ENCODE measurements around the gene RTTN. TPM values are rescaled to one million over a fixed set of nuclear protein-coding genes. Genes with fewer than 3 reads are reported as not detected.

The RTTN gene
- total RNA-seq, 1 donor from 2014 or later = 10.8 TPM

GRCh38 chr18:69956057-69956456 lies 249.4 kb downstream of the RTTN start:
- no peak for TF ChIP-seq CTCF (IDR thresholded peaks at IDR 0.05)
- ATAC-seq (no peak), DNase-seq (no peak)
- no peaks in the 10 kb centered on the region for H3K36me3 ChIP-seq
- H3K4me1 ChIP-seq = peaks cover 10% of the 10 kb centered on the region
- intact Hi-C loops (cut with DNase I) = no loop called here
- H3K27ac ChIP-seq = no peak overlapping the region
- peak overlapping the region; percentile 19 for H3K4me3 ChIP-seq
- H3K27me3 ChIP-seq (ENCODE audit: low read depth) = no peaks in the 10 kb centered on the region
- no peaks in the 10 kb centered on the region for H3K9me3 ChIP-seq

- TF ChIP-seq CTCF (IDR thresholded peaks at IDR 0.05) = no peak
- no peak overlapping the region for H3K27ac ChIP-seq
Observed at GRCh38 chr18:69954719-69955480, 250.6 kb downstream of the RTTN start.

GRCh38 chr18:69953191-69953590 lies 252.3 kb downstream of the RTTN start:
- peaks cover 24% of the 10 kb centered on the region for H3K4me1 ChIP-seq
- no peak overlapping the region for H3K4me3 ChIP-seq
- no peak for ATAC-seq

More at GRCh38 chr18:69954719-69955480, 250.6 kb downstream of the RTTN start:
- DNase-seq (no peak), ATAC-seq (no peak)
- Histone ChIP-seq H3K4me3 (no peak overlapping the region), H3K36me3 (no peaks in the 10 kb centered on the region), H3K9me3 (no peaks in the 10 kb centered on the region), H3K4me1 (peaks cover 10% of the 10 kb centered on the region), H3K27me3 (ENCODE audit: low read depth) (no peaks in the 10 kb centered on the region)
- intact Hi-C loops (cut with DNase I) = no loop called here

More at GRCh38 chr18:69953191-69953590, 252.3 kb downstream of the RTTN start:
- no peak for DNase-seq
- no peaks in the 10 kb centered on the region for H3K36me3 ChIP-seq
- intact Hi-C loops (cut with DNase I) = no loop called here
- TF ChIP-seq CTCF (IDR thresholded peaks at IDR 0.05) = no peak
- no peak overlapping the region for H3K27ac ChIP-seq
- no peaks in the 10 kb centered on the region for H3K27me3 ChIP-seq (ENCODE audit: low read depth)
- H3K9me3 ChIP-seq = no peaks in the 10 kb centered on the region

Other genes with a start within 250 kb of the RTTN start
- 24.8 TPM for gene SOCS6, start 83.4 kb upstream of the RTTN start, total RNA-seq